ENCODE measurements around the gene FUT2.

DNA sequence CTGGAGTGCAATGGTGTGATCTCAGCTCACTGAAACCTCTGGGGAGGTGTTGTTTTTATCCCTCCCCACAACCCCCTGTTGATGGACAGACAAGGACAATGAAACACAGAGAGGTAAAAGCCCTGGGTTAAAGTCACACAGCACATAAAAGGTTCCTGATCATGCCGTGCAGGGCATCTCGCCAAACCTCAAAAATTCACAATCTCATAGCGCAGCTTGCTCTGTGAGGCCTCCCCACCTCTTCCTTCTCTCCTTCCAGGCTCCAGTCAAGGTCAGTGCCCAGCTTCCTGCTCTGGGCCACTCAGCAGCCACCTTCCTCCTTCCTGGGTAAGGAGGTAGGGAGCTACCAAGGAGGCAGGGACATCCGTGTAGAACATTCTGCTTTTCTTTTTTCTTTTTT lies 2.3 kb downstream of the FUT2 start:
- TF ChIP-seq, protein P1, sequence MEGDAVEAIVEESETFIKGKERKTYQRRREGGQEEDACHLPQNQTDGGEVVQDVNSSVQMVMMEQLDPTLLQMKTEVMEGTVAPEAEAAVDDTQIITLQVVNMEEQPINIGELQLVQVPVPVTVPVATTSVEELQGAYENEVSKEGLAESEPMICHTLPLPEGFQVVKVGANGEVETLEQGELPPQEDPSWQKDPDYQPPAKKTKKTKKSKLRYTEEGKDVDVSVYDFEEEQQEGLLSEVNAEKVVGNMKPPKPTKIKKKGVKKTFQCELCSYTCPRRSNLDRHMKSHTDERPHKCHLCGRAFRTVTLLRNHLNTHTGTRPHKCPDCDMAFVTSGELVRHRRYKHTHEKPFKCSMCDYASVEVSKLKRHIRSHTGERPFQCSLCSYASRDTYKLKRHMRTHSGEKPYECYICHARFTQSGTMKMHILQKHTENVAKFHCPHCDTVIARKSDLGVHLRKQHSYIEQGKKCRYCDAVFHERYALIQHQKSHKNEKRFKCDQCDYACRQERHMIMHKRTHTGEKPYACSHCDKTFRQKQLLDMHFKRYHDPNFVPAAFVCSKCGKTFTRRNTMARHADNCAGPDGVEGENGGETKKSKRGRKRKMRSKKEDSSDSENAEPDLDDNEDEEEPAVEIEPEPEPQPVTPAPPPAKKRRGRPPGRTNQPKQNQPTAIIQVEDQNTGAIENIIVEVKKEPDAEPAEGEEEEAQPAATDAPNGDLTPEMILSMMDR (IDR thresholded peaks at IDR 0.05) = no peak
- peak; percentile 32 for TF ChIP-seq POLR2A (IDR thresholded peaks at IDR 0.05)
- no peak for TF ChIP-seq EP300 (IDR thresholded peaks at IDR 0.05; ENCODE audit: low read depth)
- TF ChIP-seq POLR2AphosphoS5 (IDR thresholded peaks at IDR 0.05) = peak in 1 of 3 donors; percentile 33
